ENCODE results near the gene LRBA. TPM values are rescaled to one million over a fixed set of nuclear protein-coding genes. Genes with fewer than 3 reads are reported as not detected.

The LRBA gene
- total RNA-seq, 4 donors from 2014 or later = 28.3 to 38.2 (median 32.1) TPM

GRCh38 chr4:151012820-151013219 lies 2.3 kb downstream of the LRBA start:
- TF ChIP-seq, protein P1, sequence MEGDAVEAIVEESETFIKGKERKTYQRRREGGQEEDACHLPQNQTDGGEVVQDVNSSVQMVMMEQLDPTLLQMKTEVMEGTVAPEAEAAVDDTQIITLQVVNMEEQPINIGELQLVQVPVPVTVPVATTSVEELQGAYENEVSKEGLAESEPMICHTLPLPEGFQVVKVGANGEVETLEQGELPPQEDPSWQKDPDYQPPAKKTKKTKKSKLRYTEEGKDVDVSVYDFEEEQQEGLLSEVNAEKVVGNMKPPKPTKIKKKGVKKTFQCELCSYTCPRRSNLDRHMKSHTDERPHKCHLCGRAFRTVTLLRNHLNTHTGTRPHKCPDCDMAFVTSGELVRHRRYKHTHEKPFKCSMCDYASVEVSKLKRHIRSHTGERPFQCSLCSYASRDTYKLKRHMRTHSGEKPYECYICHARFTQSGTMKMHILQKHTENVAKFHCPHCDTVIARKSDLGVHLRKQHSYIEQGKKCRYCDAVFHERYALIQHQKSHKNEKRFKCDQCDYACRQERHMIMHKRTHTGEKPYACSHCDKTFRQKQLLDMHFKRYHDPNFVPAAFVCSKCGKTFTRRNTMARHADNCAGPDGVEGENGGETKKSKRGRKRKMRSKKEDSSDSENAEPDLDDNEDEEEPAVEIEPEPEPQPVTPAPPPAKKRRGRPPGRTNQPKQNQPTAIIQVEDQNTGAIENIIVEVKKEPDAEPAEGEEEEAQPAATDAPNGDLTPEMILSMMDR (IDR thresholded peaks at IDR 0.05; ENCODE audit: low read depth) = no peak

DNA sequence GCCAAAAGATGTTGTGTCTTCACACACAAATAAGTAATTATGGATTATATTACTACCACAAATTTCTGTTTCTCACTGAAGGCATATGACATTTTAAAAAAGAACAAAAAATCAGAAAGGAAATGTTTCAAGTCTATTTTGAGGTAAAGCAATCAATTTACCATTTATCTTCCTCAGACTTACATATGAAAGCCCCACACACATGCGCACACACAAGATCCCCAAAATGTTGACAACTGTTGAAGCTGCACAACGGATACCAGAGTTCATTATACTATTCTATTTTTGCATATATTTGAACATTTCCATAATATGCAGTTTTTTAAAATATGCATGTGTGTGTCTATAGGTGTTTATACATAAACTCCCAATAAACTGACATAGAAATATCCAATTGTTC lies 2.7 kb downstream of the LRBA start:
- TF ChIP-seq, protein P1 (IDR thresholded peaks at IDR 0.05; ENCODE audit: low read depth) = no peak

DNA sequence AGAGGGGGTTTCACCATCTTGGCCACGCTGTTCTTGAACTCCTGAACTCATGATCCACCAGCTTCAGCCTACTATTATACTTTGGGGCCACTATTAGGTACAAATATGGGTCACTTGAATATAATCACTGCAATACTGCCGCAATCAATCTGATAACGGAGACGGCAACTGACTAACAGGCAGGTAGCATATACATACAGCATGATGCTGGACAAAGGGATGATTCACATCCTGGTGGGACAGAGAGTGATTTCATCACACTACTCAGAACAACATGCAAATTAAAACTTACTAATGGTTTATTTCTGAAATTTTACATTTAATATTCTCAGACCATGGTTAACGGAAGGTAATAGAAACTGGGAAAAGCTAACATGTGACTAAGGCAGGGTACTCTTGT lies 10.9 kb downstream of the LRBA start:
- TF ChIP-seq, protein P1 (IDR thresholded peaks at IDR 0.05; ENCODE audit: low read depth) = no peak

- TF ChIP-seq, protein P1 (IDR thresholded peaks at IDR 0.05; ENCODE audit: low read depth) = no peak
These were observed 14.2 kb downstream of the LRBA start for GRCh38 chr4:151000747-151001429.

- TF ChIP-seq, protein P1 (IDR thresholded peaks at IDR 0.05; ENCODE audit: low read depth) = no peak
These were observed 16.0 kb downstream of the LRBA start for GRCh38 chr4:150999086-150999485.

- TF ChIP-seq, protein P1 (IDR thresholded peaks at IDR 0.05; ENCODE audit: low read depth) = no peak
These were observed 17.9 kb downstream of the LRBA start for GRCh38 chr4:150997141-150997540.

- TF ChIP-seq, protein P1 (IDR thresholded peaks at IDR 0.05; ENCODE audit: low read depth) = no peak
These were observed 20.4 kb downstream of the LRBA start for GRCh38 chr4:150994721-150995120.
